Trophoblast cell (in vitro differentiated cells and primary cell): ENCODE measurements around the gene ZSWIM6.

ENCODE experiments used
- DNase-seq, 2 donors: peaks; one replicate each; pipeline ENCODE4 v3.0.0-alpha.2; 2016
- H2AFZ ChIP-seq: 2 replicates; pipeline ENCODE4 v1.6.1; 2013; ENCODE audit warnings: low read length, moderate library complexity, mild to moderate bottlenecking; ENCODE audit not compliant: insufficient read depth, poor library complexity
- H2AK5ac ChIP-seq: 2 replicates; pipeline ENCODE4 v1.6.1; 2013; ENCODE audit warnings: mild to moderate bottlenecking, low read length
- H2BK120ac ChIP-seq: 2 replicates; pipeline ENCODE4 v1.6.1; 2013; ENCODE audit warnings: low read length, mild to moderate bottlenecking, moderate library complexity; ENCODE audit not compliant: insufficient read depth, poor library complexity
- H2BK12ac ChIP-seq: 2 replicates; pipeline ENCODE4 v1.6.1; 2013; ENCODE audit warnings: mild to moderate bottlenecking, low read length, moderate library complexity
- H2BK5ac ChIP-seq: 2 replicates; pipeline ENCODE4 v1.6.1; 2013; ENCODE audit warnings: low read length, low read depth, moderate library complexity, mild to moderate bottlenecking; ENCODE audit not compliant: poor library complexity
- H3K14ac ChIP-seq: 2 replicates; pipeline ENCODE4 v1.6.1; 2013; ENCODE audit warnings: mild to moderate bottlenecking, low read length
- H3K18ac ChIP-seq: 2 replicates; pipeline ENCODE4 v1.6.1; 2013; ENCODE audit warnings: mild to moderate bottlenecking, low read length
- H3K23ac ChIP-seq: 2 replicates; pipeline ENCODE4 v1.6.1; 2013; ENCODE audit warnings: low read length
- H3K27ac ChIP-seq: 2 replicates; pipeline ENCODE4 v1.5.1; 2013; ENCODE audit warnings: low read depth, mild to moderate bottlenecking, inconsistent platforms, low read length, moderate library complexity
- H3K27me3 ChIP-seq: 2 replicates; pipeline ENCODE4 v1.6.1; 2013; ENCODE audit warnings: inconsistent platforms, mild to moderate bottlenecking, low read length, moderate library complexity; ENCODE audit not compliant: insufficient read depth
- H3K36me3 ChIP-seq, 2 experiments: 1 replicate in 1 of 2; 2 replicates in 1 of 2; pipeline ENCODE4 v1.6.1; 2013; ENCODE audit warnings: low read length in 2 of 2, mild to moderate bottlenecking in 2 of 2, moderate library complexity in 1 of 2; ENCODE audit not compliant: insufficient read depth in 2 of 2, control insufficient read depth in 1 of 2
- H3K4ac ChIP-seq: 2 replicates; pipeline ENCODE4 v1.6.1; 2013; ENCODE audit warnings: low read depth, mild to moderate bottlenecking, low read length, moderate library complexity
- H3K4me1 ChIP-seq, 2 experiments: 1 replicate in 1 of 2; 2 replicates in 1 of 2; pipeline ENCODE4 v1.6.1; 2013; ENCODE audit warnings: low read length in 2 of 2, mild to moderate bottlenecking in 2 of 2, moderate library complexity in 1 of 2; ENCODE audit not compliant: insufficient read depth in 2 of 2, control insufficient read depth in 1 of 2
- H3K4me2 ChIP-seq: 2 replicates; pipeline ENCODE4 v1.6.1; 2013; ENCODE audit warnings: inconsistent platforms, mild to moderate bottlenecking, low read length, moderate library complexity
- H3K4me3 ChIP-seq: 2 replicates; pipeline ENCODE4 v1.5.1; 2013; ENCODE audit warnings: mild to moderate bottlenecking, low read depth, low read length, inconsistent platforms
- H3K79me1 ChIP-seq: one replicate; pipeline ENCODE4 v1.6.1; 2013; ENCODE audit warnings: low read length
- H3K79me2 ChIP-seq: 2 replicates; pipeline ENCODE4 v1.6.1; 2013; ENCODE audit warnings: low read length, mild to moderate bottlenecking; ENCODE audit not compliant: control insufficient read depth, insufficient read depth, poor library complexity
- H3K9ac ChIP-seq: 2 replicates; pipeline ENCODE4 v1.6.1; 2013; ENCODE audit warnings: mild to moderate bottlenecking, low read length
- H3K9me3 ChIP-seq: 2 replicates; pipeline ENCODE4 v1.6.1; 2013; ENCODE audit warnings: low read depth, mild to moderate bottlenecking, control low read depth, inconsistent platforms, low read length; ENCODE audit not compliant: insufficient read depth
- H4K12ac ChIP-seq: 2 replicates; pipeline ENCODE4 v1.6.1; 2013; ENCODE audit warnings: low read depth, mild to moderate bottlenecking, low read length, moderate library complexity
- H4K8ac ChIP-seq: 2 replicates; pipeline ENCODE4 v1.6.1; 2013; ENCODE audit warnings: low read depth, mild to moderate bottlenecking, low read length, moderate library complexity
- H4K91ac ChIP-seq: one replicate; pipeline ENCODE4 v1.6.1; 2013; ENCODE audit warnings: low read depth, mild to moderate bottlenecking, low read length, moderate library complexity
- WGBS: extraction: QIAGEN DNeasy Blood & Tissue Kit; methylation state at CpG from one replicate; pipeline ENCODE4 v1.1.7; 2013; ENCODE audit warnings: missing lambda C conversion rate; ENCODE audit not compliant: insufficient read length, insufficient coverage; ENCODE audit errors: extremely low coverage; 5-methylcytosine and 5-hydroxymethylcytosine counted together

ZSWIM6 gene

GRCh38 chr5:61590473-61590872 is 258.4 kb downstream of the ZSWIM6 start:
- Histone ChIP-seq H3K4me3 (no peak overlapping the region), H2BK12ac (no peak overlapping the region), H3K79me2 (no peaks in the 10 kb centered on the region), H3K4me1 (no peaks in the 10 kb centered on the region), H4K91ac (no peak overlapping the region), H3K4me2 (no peak overlapping the region), H4K12ac (no peak overlapping the region), H3K23ac (no peak overlapping the region), H3K14ac (no peak overlapping the region), H3K27ac (no peak overlapping the region), H4K8ac (no peak overlapping the region), H3K36me3 (no peaks in the 10 kb centered on the region), H2AK5ac (no peak overlapping the region), H3K4ac (no peak overlapping the region), H3K27me3 (no peaks in the 10 kb centered on the region), H2BK5ac (no peak overlapping the region), H3K79me1 (no peaks in the 10 kb centered on the region), H3K9ac (no peak overlapping the region), H3K9me3 (no peaks in the 10 kb centered on the region), H2BK120ac (no peak overlapping the region), H2AFZ (no peak overlapping the region), H3K18ac (no peak overlapping the region)
- no CpG with 5 or more reads among the region's 2 CpGs for WGBS
- no peak for DNase-seq

GRCh38 chr5:61591859-61592258 is 259.8 kb downstream of the ZSWIM6 start:
- Histone ChIP-seq H3K36me3 (no peaks in the 10 kb centered on the region), H3K4me3 (no peak overlapping the region), H4K12ac (no peak overlapping the region), H2BK120ac (no peak overlapping the region), H2AK5ac (no peak overlapping the region), H3K14ac (no peak overlapping the region), H3K4ac (no peak overlapping the region), H3K18ac (no peak overlapping the region), H3K79me2 (no peaks in the 10 kb centered on the region), H3K27me3 (no peaks in the 10 kb centered on the region), H3K9ac (no peak overlapping the region), H3K4me2 (no peak overlapping the region), H4K8ac (no peak overlapping the region), H2BK12ac (no peak overlapping the region), H2BK5ac (no peak overlapping the region), H3K79me1 (no peaks in the 10 kb centered on the region), H3K4me1 (no peaks in the 10 kb centered on the region), H2AFZ (no peak overlapping the region), H3K9me3 (no peaks in the 10 kb centered on the region), H3K27ac (no peak overlapping the region), H4K91ac (no peak overlapping the region), H3K23ac (no peak overlapping the region)
- no peak for DNase-seq
- no CpG with 5 or more reads among the region's 4 CpGs for WGBS

GRCh38 chr5:61595426-61595825 is 263.4 kb downstream of the ZSWIM6 start:
- no peak overlapping the region for H4K8ac ChIP-seq
- H3K18ac ChIP-seq, result no peak overlapping the region
- H4K12ac ChIP-seq, result no peak overlapping the region
- no peak overlapping the region for H2BK12ac ChIP-seq
- no peak overlapping the region for H4K91ac ChIP-seq
- no peaks in the 10 kb centered on the region for H3K36me3 ChIP-seq
- H3K9ac ChIP-seq, result no peak overlapping the region
- H2AK5ac ChIP-seq, result no peak overlapping the region
- H2BK5ac ChIP-seq, result no peak overlapping the region
- H3K27ac ChIP-seq, result no peak overlapping the region
- no peaks in the 10 kb centered on the region for H3K79me1 ChIP-seq
- H3K4me3 ChIP-seq, result no peak overlapping the region
- no peak for DNase-seq
- no peaks in the 10 kb centered on the region for H3K27me3 ChIP-seq
- H3K9me3 ChIP-seq, result no peaks in the 10 kb centered on the region
- H3K4ac ChIP-seq, result no peak overlapping the region
- no peak overlapping the region for H2BK120ac ChIP-seq
- no peaks in the 10 kb centered on the region for H3K79me2 ChIP-seq
- no peak overlapping the region for H2AFZ ChIP-seq
- no peak overlapping the region for H3K4me2 ChIP-seq
- no peaks in the 10 kb centered on the region for H3K4me1 ChIP-seq
- H3K23ac ChIP-seq, result no peak overlapping the region
- no peak overlapping the region for H3K14ac ChIP-seq
